GM12878 (cell line): ENCODE results near the gene ASB9. TPM values are rescaled to one million over a fixed set of nuclear protein-coding genes. Genes with fewer than 3 reads are reported as not detected.

Experiments
- ATAC-seq: fragments of 200-7000 bp; cut with Tn5 transposase; 3 replicates; pipeline ENCODE4 v1.9.1; 2020; ENCODE audit warnings: mild to moderate bottlenecking, moderate library complexity
- BruUV-seq: library from RNA; stranded (reverse); fragments of 400-500 nt; replicated peaks from 2 replicates; lab custom pipeline; 2021; lab: Mats Ljungman, UMichigan
- CTCF ChIA-PET: fragments of 300-600 bp; sonication (Branson Sonifier 250); formaldehyde crosslinking; extraction: SDS; loops from one replicate; lab custom pipeline; 2021; ENCODE audit warnings: inconsistent platforms; lab: Yijun Ruan, JAX
- POLR2A ChIA-PET: fragments of 350-600 bp; formaldehyde crosslinking; extraction: SDS; loops from one replicate; lab custom pipeline; 2021; ENCODE audit warnings: inconsistent platforms; lab: Charles Lee
- RAD21 ChIA-PET: fragments of 300-600 bp; sonication (Branson Sonifier 250); formaldehyde crosslinking; loops from one replicate; lab custom pipeline; 2023; ENCODE audit warnings: antibody characterized with exemption; ENCODE audit not compliant: unreplicated experiment; lab: Charles Lee
- SMC1A ChIA-PET: fragments of 300-600 bp; sonication (Branson Sonifier 250); formaldehyde crosslinking; loops from one replicate; lab custom pipeline; 2023; ENCODE audit not compliant: unreplicated experiment, uncharacterized antibody; lab: Charles Lee
- DNase-seq: peaks from one replicate; pipeline ENCODE4 v3.0.0-alpha.2; 2011; ENCODE audit warnings: low read depth, low spot score
- FAIRE-seq: peaks from 3 replicates; lab custom pipeline; 2011; peaks lifted over from hg19 to GRCh38; lab: Jason Lieb, UNC
- H2AFZ ChIP-seq: 2 replicates; pipeline ENCODE4 v1.6.0; 2011; ENCODE audit warnings: low read depth, low read length, control low read depth; ENCODE audit not compliant: control insufficient read depth
- H3K27ac ChIP-seq: 2 replicates; pipeline ENCODE4 v1.5.1; 2011; ENCODE audit warnings: control low read depth; ENCODE audit not compliant: control insufficient read depth, insufficient read depth
- H3K27me3 ChIP-seq, 2 experiments: replicated peaks in 1 of 2; 2 replicates each; pipeline versions ENCODE4 v1.6.0 to v1.6.1; 2011; ENCODE audit warnings: low read length in 1 of 2; ENCODE audit not compliant: control insufficient read depth in 2 of 2, insufficient read depth in 2 of 2
- H3K36me3 ChIP-seq, 2 experiments: 2 replicates each; pipeline ENCODE4 v1.5.1; 2011; ENCODE audit warnings: low read length in 1 of 2; ENCODE audit not compliant: control insufficient read depth in 2 of 2, insufficient read depth in 2 of 2
- H3K4me1 ChIP-seq: 2 replicates; pipeline ENCODE4 v1.6.1; 2011; ENCODE audit warnings: mild to moderate bottlenecking, low read length, moderate library complexity, mixed read lengths; ENCODE audit not compliant: control insufficient read depth, insufficient read depth
- H3K4me2 ChIP-seq: 2 replicates; pipeline ENCODE4 v1.6.0; 2011; ENCODE audit warnings: control low read depth; ENCODE audit not compliant: control insufficient read depth, insufficient read depth
- H3K4me3 ChIP-seq: fragments of 200-600 bp; sonication (generic); 2 replicates; pipeline ENCODE4 v1.5.1; 2016
- H3K79me2 ChIP-seq: 2 replicates; pipeline ENCODE4 v1.6.0; 2011; ENCODE audit warnings: low read length; ENCODE audit not compliant: control insufficient read depth, insufficient read depth
- H3K9ac ChIP-seq: 2 replicates; pipeline ENCODE4 v1.8.0; 2011; ENCODE audit warnings: low read length, control low read depth, mixed read lengths; ENCODE audit not compliant: control insufficient read depth, insufficient read depth
- H3K9me3 ChIP-seq: replicated peaks from 3 replicates; pipeline ENCODE4 v1.5.1; 2011; ENCODE audit warnings: mild to moderate bottlenecking, low read length; ENCODE audit not compliant: control insufficient read depth, insufficient read depth
- H4K20me1 ChIP-seq: 2 replicates; pipeline ENCODE4 v1.6.0; 2011; ENCODE audit not compliant: control insufficient read depth, insufficient read depth
- ATF2 ChIP-seq: IDR thresholded peaks from 2 replicates; pipeline ENCODE4 v1.6.1; 2012; ENCODE audit warnings: low read length, inconsistent platforms
- CBX5 ChIP-seq: sonication (generic); IDR thresholded peaks from 2 replicates; pipeline ENCODE4 v1.6.1; 2016; ENCODE audit warnings: low read depth, moderate library complexity, mild to moderate bottlenecking, inconsistent platforms
- CEBPZ ChIP-seq: fragments of 150-350 bp; IDR thresholded peaks from 2 replicates; pipeline ENCODE4 v1.6.1; 2016; ENCODE audit warnings: low read depth, low read length
- E2F8 ChIP-seq: fragments of 450-650 bp; IDR thresholded peaks from 2 replicates; pipeline ENCODE4 v1.6.1; 2018; ENCODE audit warnings: mild to moderate bottlenecking, low read depth, moderate library complexity; ENCODE audit not compliant: partially characterized antibody
- FOXK2 ChIP-seq: fragments of 450-650 bp; IDR thresholded peaks from 2 replicates; pipeline ENCODE4 v1.6.1; 2017; ENCODE audit warnings: mild to moderate bottlenecking, moderate library complexity
- MTA2 ChIP-seq: fragments of 450-650 bp; IDR thresholded peaks from 2 replicates; pipeline ENCODE4 v1.6.1; 2016; ENCODE audit warnings: low read depth, mild to moderate bottlenecking, moderate library complexity
- MYC ChIP-seq: IDR thresholded peaks from 2 replicates; pipeline ENCODE4 v1.6.1; 2011; ENCODE audit warnings: mild to moderate bottlenecking, low read length, moderate library complexity, inconsistent platforms; ENCODE audit not compliant: insufficient read depth, insufficient replicate concordance, insufficient read length, severe bottlenecking
- NBN ChIP-seq: fragments of 450-650 bp; IDR thresholded peaks from 2 replicates; pipeline ENCODE4 v1.6.1; 2016
- NKRF ChIP-seq: fragments of 450-650 bp; conservative IDR thresholded peaks from 2 replicates; pipeline ENCODE4 v1.6.1; 2017; ENCODE audit warnings: mild to moderate bottlenecking, moderate library complexity
- PKNOX1 ChIP-seq: fragments of 450-650 bp; IDR thresholded peaks from 2 replicates; pipeline ENCODE4 v1.6.1; 2016; ENCODE audit warnings: mild to moderate bottlenecking
- SMAD5 ChIP-seq: IDR thresholded peaks from 2 replicates; pipeline ENCODE4 v1.6.1; 2016; ENCODE audit warnings: antibody characterized with exemption, low read depth
- SP1 ChIP-seq: IDR thresholded peaks from one replicate; pipeline ENCODE4 v1.6.1; 2011; ENCODE audit warnings: low read depth, low read length
- TCF7 ChIP-seq: IDR thresholded peaks from 2 replicates; pipeline ENCODE4 v1.6.1; 2014; ENCODE audit warnings: antibody characterized with exemption, borderline replicate concordance
- YBX1 ChIP-seq: fragments of 450-650 bp; IDR thresholded peaks from 2 replicates; pipeline ENCODE4 v1.6.1; 2016; ENCODE audit warnings: antibody characterized with exemption
- WGBS: methylation state at CpG from one replicate; pipeline ENCODE4 v1.1.6; 2016; ENCODE audit warnings: low lambda C conversion rate; ENCODE audit not compliant: insufficient replicate concordance, insufficient coverage; ENCODE audit errors: missing lambda C conversion rate; 5-methylcytosine and 5-hydroxymethylcytosine counted together
- in situ Hi-C: fragments of 300-500 bp; cut with MboI; formaldehyde crosslinking; loops from 9 replicates; pipeline ENCODE4 v1.14.3; 2018; ENCODE audit warnings: mixed read lengths
- intact Hi-C: fragments of 100-400 bp; cut with micrococcal nuclease; formaldehyde crosslinking; loops from one replicate; pipeline ENCODE4 v1.14.2; 2022; ENCODE audit not compliant: unreplicated experiment
- polyA plus RNA-seq, 11 experiments: library from polyadenylated mRNA; depleted of rRNA in 4 of 11; unstranded in 6 of 11; stranded (reverse) in 5 of 11; fragments of >200 nt; fragmentation: Nextera tagmentation in 4 of 11; fragmentation: Illumina TruSeq in 1 of 11; extraction: Ambion mirVana in 4 of 11; extraction: Trizol in 1 of 11; gene quantifications; 1 replicate in 1 of 11; 2 replicates in 10 of 11; pipeline versions ENCODE4 v1.2.1 to v1.2.3, GENCODE V29; 2011 to 2016; ENCODE audit warnings: inconsistent platforms in 2 of 11, missing spikeins in 2 of 11, low read depth in 1 of 11
- total RNA-seq, 4 experiments: library from RNA; depleted of rRNA in 3 of 4; stranded (reverse); fragments of >200 nt in 3 of 4; fragmentation: Illumina TruSeq in 1 of 4; extraction: Trizol in 1 of 4; gene quantifications; 2 replicates each; pipeline versions ENCODE4 v1.2.1 to v1.2.3, GENCODE V29; 2013 to 2021

ASB9 gene
- total and polyA plus RNA-seq, 10 of the 15 experiments (the other 5 are each of a cell fraction or from before 2014, with no cell fraction given) = 0.31 to 3.5 (median 0.74) TPM

- intact Hi-C loops = loop anchor here (5.0 to 10.0 kb wide), 2 partner anchors 84 to 566 kb away; no protein-coding TSS in a partner anchor
- 43% methylated on average over 3 of the region's 3 CpGs for WGBS
- DNase-seq = no peak
- H4K20me1 ChIP-seq = no peaks in the 10 kb centered on the region
- H3K27ac ChIP-seq = no peak overlapping the region
- no peak for FAIRE-seq
- POLR2A ChIA-PET = no interaction called here
- in situ Hi-C loops = loop anchor here (10.0 kb wide), 1 partner anchor 1196 kb away; no protein-coding TSS in a partner anchor
- H3K4me1 ChIP-seq = no peaks in the 10 kb centered on the region
- no peaks in the 10 kb centered on the region for H3K9me3 ChIP-seq
- H3K4me2 ChIP-seq = no peak overlapping the region
- no TSS peak for BruUV-seq
- no peak overlapping the region for H2AFZ ChIP-seq
- no peaks in the 10 kb centered on the region for H3K27me3 ChIP-seq
- no peaks in the 10 kb centered on the region for H3K79me2 ChIP-seq
- H3K36me3 ChIP-seq = no peaks in the 10 kb centered on the region
- H3K4me3 ChIP-seq = no peak overlapping the region
- RAD21 ChIA-PET = interaction anchor here (1.0 to 3.3 kb wide), 3 partner anchors 39 to 98 kb away, joined by 4 to 46 read pairs (median 12); no protein-coding TSS in a partner anchor
- SMC1A ChIA-PET = interaction anchor here (0.8 to 3.3 kb wide), 9 partner anchors 8 to 1202 kb away, joined by 3 to 38 read pairs (median 6); partner anchors contain the start of genes FANCB and MOSPD2
- ATAC-seq = no peak
- CTCF ChIA-PET = interaction anchor here (1.6 to 2.4 kb wide), 3 partner anchors 97 to 1203 kb away, joined by 3 to 45 read pairs (median 12); no protein-coding TSS in a partner anchor
- no peak overlapping the region for H3K9ac ChIP-seq
- TF ChIP-seq PKNOX1 (no peak), NBN (no peak), YBX1 (no peak), CBX5 (no peak), TCF7 (no peak), MYC (no peak), ATF2 (no peak), E2F8 (no peak), FOXK2 (no peak), NKRF (no peak), CEBPZ (no peak), MTA2 (no peak), SP1 (no peak), SMAD5 (no peak)
These were observed 28.6 kb downstream of the ASB9 start for GRCh38 chrX:15241301-15241700.
